H9 (cell line): ENCODE measurements around the gene YWHAB. TPM values are rescaled to one million over a fixed set of nuclear protein-coding genes. Genes with fewer than 3 reads are reported as not detected.

Experiments
- DNase-seq: peaks from one replicate; pipeline ENCODE4 v3.0.0-alpha.2; 2017
- H2AFZ ChIP-seq: one replicate; pipeline ENCODE4 v1.6.1; 2013; ENCODE audit warnings: mild to moderate bottlenecking, low read length, control low read depth, moderate library complexity
- H2AK5ac ChIP-seq: 2 replicates; pipeline ENCODE4 v1.6.1; 2013; ENCODE audit warnings: low read length, control low read depth, mixed read lengths; ENCODE audit not compliant: insufficient read length
- H2BK120ac ChIP-seq: one replicate; pipeline ENCODE4 v1.6.1; 2013; ENCODE audit warnings: low read depth, mild to moderate bottlenecking, low read length, control low read depth, inconsistent platforms; ENCODE audit not compliant: poor library complexity, severe bottlenecking
- H2BK12ac ChIP-seq: 2 replicates; pipeline ENCODE4 v1.6.1; 2013; ENCODE audit warnings: low read length, control low read depth, mixed read lengths, low read depth; ENCODE audit not compliant: insufficient read length
- H2BK15ac ChIP-seq: 2 replicates; pipeline ENCODE4 v1.6.1; 2013; ENCODE audit warnings: low read depth, low read length, control low read depth
- H2BK20ac ChIP-seq: one replicate; pipeline ENCODE4 v1.6.1; 2013; ENCODE audit warnings: low read depth, mild to moderate bottlenecking, low read length, control low read depth, inconsistent platforms; ENCODE audit not compliant: poor library complexity, severe bottlenecking
- H2BK5ac ChIP-seq: 2 replicates; pipeline ENCODE4 v1.6.1; 2013; ENCODE audit warnings: low read length, control low read depth, mixed read lengths; ENCODE audit not compliant: insufficient read length
- H3K14ac ChIP-seq: 2 replicates; pipeline ENCODE4 v1.6.1; 2013; ENCODE audit warnings: low read length, control low read depth; ENCODE audit not compliant: insufficient read depth
- H3K18ac ChIP-seq: 2 replicates; pipeline ENCODE4 v1.6.1; 2013; ENCODE audit warnings: low read depth, mild to moderate bottlenecking, mixed read lengths, low read length, control low read depth; ENCODE audit not compliant: insufficient read length
- H3K23ac ChIP-seq: 2 replicates; pipeline ENCODE4 v1.6.1; 2013; ENCODE audit warnings: low read length, control low read depth, mixed read lengths, low read depth; ENCODE audit not compliant: insufficient read length
- H3K23me2 ChIP-seq: 2 replicates; pipeline ENCODE4 v1.6.1; 2013; ENCODE audit warnings: low read depth, mild to moderate bottlenecking, mixed read lengths, low read length, control low read depth; ENCODE audit not compliant: insufficient read length, poor library complexity, severe bottlenecking
- H3K27ac ChIP-seq: 2 replicates; pipeline ENCODE4 v1.5.1; 2013; ENCODE audit warnings: low read length, control low read depth, mixed read lengths, low read depth; ENCODE audit not compliant: insufficient read length
- H3K27me3 ChIP-seq: 2 replicates; pipeline ENCODE4 v1.6.1; 2013; ENCODE audit warnings: low read length, control low read depth, inconsistent platforms; ENCODE audit not compliant: insufficient read depth
- H3K4ac ChIP-seq: 2 replicates; pipeline ENCODE4 v1.6.1; 2013; ENCODE audit warnings: low read depth, mild to moderate bottlenecking, control low read depth, inconsistent platforms, low read length, moderate library complexity
- H3K4me1 ChIP-seq: 2 replicates; pipeline ENCODE4 v1.6.1; 2013; ENCODE audit warnings: low read length, control low read depth, inconsistent platforms; ENCODE audit not compliant: insufficient read depth
- H3K4me2 ChIP-seq: 2 replicates; pipeline ENCODE4 v1.6.1; 2013; ENCODE audit warnings: low read length, control low read depth, mixed read lengths; ENCODE audit not compliant: insufficient read length, insufficient read depth
- H3K56ac ChIP-seq: 2 replicates; pipeline ENCODE4 v1.6.1; 2013; ENCODE audit warnings: low read depth, mild to moderate bottlenecking, mixed read lengths, low read length, control low read depth; ENCODE audit not compliant: insufficient read length
- H3K79me1 ChIP-seq: 2 replicates; pipeline ENCODE4 v1.6.1; 2013; ENCODE audit warnings: low read depth, mild to moderate bottlenecking, moderate library complexity, low read length, control low read depth, inconsistent platforms; ENCODE audit not compliant: insufficient read depth, poor library complexity, severe bottlenecking
- H3K79me2 ChIP-seq: 2 replicates; pipeline ENCODE4 v1.6.1; 2013; ENCODE audit warnings: low read length, control low read depth, inconsistent platforms; ENCODE audit not compliant: insufficient read depth
- H3K9ac ChIP-seq: 2 replicates; pipeline ENCODE4 v1.6.1; 2013; ENCODE audit warnings: low read length, control low read depth, mixed read lengths; ENCODE audit not compliant: insufficient read length; ENCODE audit errors: extremely low read depth
- H3K9me3 ChIP-seq: one replicate; pipeline ENCODE4 v1.6.1; 2013; ENCODE audit warnings: low read depth, low read length, inconsistent platforms; ENCODE audit not compliant: control insufficient read depth
- H3T11ph ChIP-seq: one replicate; pipeline ENCODE4 v1.6.1; 2013; ENCODE audit warnings: mild to moderate bottlenecking, low read length, control low read depth, inconsistent platforms
- H4K20me1 ChIP-seq: one replicate; pipeline ENCODE4 v1.6.1; 2013; ENCODE audit not compliant: control insufficient read depth, insufficient read length, insufficient read depth
- H4K5ac ChIP-seq: 2 replicates; pipeline ENCODE4 v1.6.1; 2013; ENCODE audit warnings: low read depth, mild to moderate bottlenecking, mixed read lengths, low read length, control low read depth; ENCODE audit not compliant: insufficient read length
- H4K8ac ChIP-seq: replicated peaks from 2 replicates; pipeline ENCODE4 v1.6.1; 2013; ENCODE audit warnings: low read length, control low read depth, mixed read lengths, low read depth; ENCODE audit not compliant: insufficient read length
- H4K91ac ChIP-seq: 2 replicates; pipeline ENCODE4 v1.6.1; 2013; ENCODE audit warnings: low read depth, mild to moderate bottlenecking, moderate library complexity, mixed read lengths, low read length, control low read depth; ENCODE audit not compliant: insufficient read length
- H3K27ac Mint-ChIP-seq, 3 experiments: 2 replicates in 2 of 3; 3 replicates in 1 of 3; pipeline ENCODE4 v1.8.0; 2020 to 2021; ENCODE audit warnings: mixed read lengths in 3 of 3, mild to moderate bottlenecking in 1 of 3, moderate library complexity in 1 of 3
- H3K27me3 Mint-ChIP-seq: 2 replicates; pipeline ENCODE4 v1.8.0; 2021; ENCODE audit warnings: low read depth, mild to moderate bottlenecking, moderate library complexity, mixed read lengths
- H3K36me3 Mint-ChIP-seq, 3 experiments: 2 replicates in 2 of 3; 3 replicates in 1 of 3; pipeline ENCODE4 v1.8.0; 2020 to 2021; ENCODE audit warnings: low read depth in 3 of 3, mixed read lengths in 3 of 3; ENCODE audit not compliant: insufficient read depth in 1 of 3
- H3K4me1 Mint-ChIP-seq, 2 experiments: 2 replicates each; pipeline ENCODE4 v1.8.0; 2020; ENCODE audit warnings: mixed read lengths in 2 of 2
- H3K4me3 Mint-ChIP-seq, 2 experiments: 2 replicates in 1 of 2; 3 replicates in 1 of 2; pipeline ENCODE4 v1.8.0; 2020 to 2021; ENCODE audit warnings: mild to moderate bottlenecking in 2 of 2, mixed read lengths in 2 of 2, moderate library complexity in 1 of 2
- H3K9me3 Mint-ChIP-seq, 2 experiments: 2 replicates in 1 of 2; 3 replicates in 1 of 2; pipeline ENCODE4 v1.8.0; 2020; ENCODE audit warnings: mild to moderate bottlenecking in 2 of 2, mixed read lengths in 2 of 2, moderate library complexity in 1 of 2
- CTCF ChIP-seq: fragments of 200-600 bp; sonication (generic); conservative IDR thresholded peaks from 3 replicates; pipeline ENCODE4 v1.8.0; 2021; ENCODE audit warnings: antibody characterized with exemption, mild to moderate bottlenecking
- WGBS: extraction: QIAGEN DNeasy Blood & Tissue Kit; methylation state at CpG from one replicate; pipeline ENCODE4 v1.1.7; 2013; ENCODE audit warnings: missing lambda C conversion rate, low lambda C conversion rate, mixed read lengths; ENCODE audit not compliant: insufficient read length; ENCODE audit errors: extremely low coverage; 5-methylcytosine and 5-hydroxymethylcytosine counted together
- total RNA-seq: library from RNA; stranded (reverse); gene quantifications from 2 replicates; pipeline ENCODE4 v1.2.1, GENCODE V29; 2021

Gene YWHAB
- total RNA-seq, 1 experiment from 2014 or later = 203 TPM

- no peak overlapping the region for H4K5ac ChIP-seq
- no peak overlapping the region for H3T11ph ChIP-seq
- Mint-ChIP-seq H3K4me3 (no peak overlapping the region), H3K4me1 (peaks cover 17 to 26% of the 10 kb centered on the region in 2 experiments), H3K9me3 (no peaks in the 10 kb centered on the region), H3K27ac (no peak overlapping the region), H3K27me3 (no peaks in the 10 kb centered on the region), H3K36me3 (peaks cover 29 to 73% (median 57%) of the 10 kb centered on the region in 3 experiments; a peak in 6 of 7 replicates)
- no peak for DNase-seq
- H2AK5ac ChIP-seq = no peak overlapping the region
- H4K20me1 ChIP-seq = no peaks in the 10 kb centered on the region
- H4K91ac ChIP-seq = no peak overlapping the region
- no peaks in the 10 kb centered on the region for H3K27me3 ChIP-seq
- H3K4me1 ChIP-seq = peaks cover 3% of the 10 kb centered on the region; the same call in 1 of the 2 replicates
- no peak overlapping the region for H3K4ac ChIP-seq
- no peak overlapping the region for H3K14ac ChIP-seq
- no peak for TF ChIP-seq CTCF
- WGBS = no CpG with 5 or more reads among the region's 1 CpG
- no peak overlapping the region for H2BK120ac ChIP-seq
- no peak overlapping the region for H2BK20ac ChIP-seq
- H3K4me2 ChIP-seq = no peak overlapping the region
- H3K56ac ChIP-seq = no peak overlapping the region
- H2AFZ ChIP-seq = no peak overlapping the region
- no peak overlapping the region for H3K9ac ChIP-seq
- H3K23ac ChIP-seq = no peak overlapping the region
- no peak overlapping the region for H2BK5ac ChIP-seq
- H2BK12ac ChIP-seq = no peak overlapping the region
- H3K23me2 ChIP-seq = peaks cover 8% of the 10 kb centered on the region
- no peak overlapping the region for H3K18ac ChIP-seq
- H3K9me3 ChIP-seq = no peaks in the 10 kb centered on the region
- H3K79me1 ChIP-seq = no peaks in the 10 kb centered on the region
- H2BK15ac ChIP-seq = no peak overlapping the region
- no peak overlapping the region for H3K27ac ChIP-seq
- H3K79me2 ChIP-seq = no peaks in the 10 kb centered on the region
- no peak overlapping the region for H4K8ac ChIP-seq
These were observed 29.4 kb downstream of the YWHAB start for GRCh38 chr20:44914924-44915323.
